ENCODE data around the gene ANAPC2. TPM values are rescaled to one million over a fixed set of nuclear protein-coding genes. Genes with fewer than 3 reads are reported as not detected.

The ANAPC2 gene
- total and polyA plus RNA-seq, 4 donors, result 31.9 to 60.9 (median 41.1) TPM

- ATAC-seq (ENCODE audit: insufficient read depth, low FRiP score) (no peak), DNase-seq (no peak)
- no peak overlapping the region for H3K9ac ChIP-seq (ENCODE audit: insufficient read depth in 1 of 2, low read length in 2 of 2)
- no peak overlapping the region for H3K27ac ChIP-seq (ENCODE audit: low read depth in 1 of 2, low read length in 1 of 2)
- no peak overlapping the region for H3K4me3 ChIP-seq
- no peaks in the 10 kb centered on the region for H3K4me1 ChIP-seq (ENCODE audit: control insufficient read depth in 5 of 5, insufficient read depth in 5 of 5, low read length in 5 of 5)
- TF ChIP-seq CTCF (IDR thresholded peaks at IDR 0.05; ENCODE audit: control extremely low read depth, extremely low read depth), result no peak
- peaks cover 4 to 22% (median 7%) of the 10 kb centered on the region in 3 donors for H3K27me3 ChIP-seq (ENCODE audit: control insufficient read depth in 3 of 3, insufficient read depth in 3 of 3, low read length in 2 of 3)
- H3K9me3 ChIP-seq (ENCODE audit: control insufficient read depth in 4 of 4, insufficient read depth in 3 of 4, low read length in 3 of 4), result no peaks in the 10 kb centered on the region
- 75 to 84% methylated on average over 5 of the region's 5 CpGs for WGBS, 2 donors
- no peaks in the 10 kb centered on the region for H3K36me3 ChIP-seq (ENCODE audit: control insufficient read depth in 4 of 4, insufficient read depth in 4 of 4, low read length in 4 of 4)
Observed at GRCh38 chr9:137149363-137149762, 39.0 kb downstream of the ANAPC2 start.

- 81 to 86% methylated on average over 19 of the region's 19 CpGs for WGBS, 2 donors
- H3K9ac ChIP-seq (ENCODE audit: insufficient read depth in 1 of 2, low read length in 2 of 2), result no peak overlapping the region
- peaks cover 4 to 22% (median 7%) of the 10 kb centered on the region in 3 donors for H3K27me3 ChIP-seq (ENCODE audit: control insufficient read depth in 3 of 3, insufficient read depth in 3 of 3, low read length in 2 of 3)
- H3K4me1 ChIP-seq (ENCODE audit: control insufficient read depth in 5 of 5, insufficient read depth in 5 of 5, low read length in 5 of 5), result no peaks in the 10 kb centered on the region
- no peaks in the 10 kb centered on the region for H3K9me3 ChIP-seq (ENCODE audit: control insufficient read depth in 4 of 4, insufficient read depth in 3 of 4, low read length in 3 of 4)
- DNase-seq (no peak), ATAC-seq (ENCODE audit: insufficient read depth, low FRiP score) (no peak)
- no peak overlapping the region for H3K27ac ChIP-seq (ENCODE audit: low read depth in 1 of 2, low read length in 1 of 2)
- H3K4me3 ChIP-seq, result no peak overlapping the region
- no peaks in the 10 kb centered on the region for H3K36me3 ChIP-seq (ENCODE audit: control insufficient read depth in 4 of 4, insufficient read depth in 4 of 4, low read length in 4 of 4)
- no peak for TF ChIP-seq CTCF (IDR thresholded peaks at IDR 0.05; ENCODE audit: control extremely low read depth, extremely low read depth)
Observed at GRCh38 chr9:137148661-137149060, 39.7 kb downstream of the ANAPC2 start.

- Histone ChIP-seq H3K4me3 (no peak overlapping the region), H3K9ac (ENCODE audit: insufficient read depth in 1 of 2, low read length in 2 of 2) (no peak overlapping the region), H3K36me3 (ENCODE audit: control insufficient read depth in 4 of 4, insufficient read depth in 4 of 4, low read length in 4 of 4) (no peaks in the 10 kb centered on the region), H3K9me3 (ENCODE audit: control insufficient read depth in 4 of 4, insufficient read depth in 3 of 4, low read length in 3 of 4) (no peaks in the 10 kb centered on the region), H3K4me1 (ENCODE audit: control insufficient read depth in 5 of 5, insufficient read depth in 5 of 5, low read length in 5 of 5) (no peaks in the 10 kb centered on the region), H3K27me3 (ENCODE audit: control insufficient read depth in 3 of 3, insufficient read depth in 3 of 3, low read length in 2 of 3) (peaks cover 3 to 18% (median 7%) of the 10 kb centered on the region in 3 donors), H3K27ac (ENCODE audit: low read depth in 1 of 2, low read length in 1 of 2) (no peak overlapping the region)
- ATAC-seq (ENCODE audit: insufficient read depth, low FRiP score) (no peak), DNase-seq (no peak)
- WGBS, 2 donors, result 70 to 78% methylated on average over 27 of the region's 27 CpGs
- TF ChIP-seq CTCF (IDR thresholded peaks at IDR 0.05; ENCODE audit: control extremely low read depth, extremely low read depth), result no peak
Observed at GRCh38 chr9:137148242-137148641, 40.1 kb downstream of the ANAPC2 start.

- TF ChIP-seq CTCF (IDR thresholded peaks at IDR 0.05; ENCODE audit: control extremely low read depth, extremely low read depth), result no peak
- H3K4me1 ChIP-seq (ENCODE audit: control insufficient read depth in 5 of 5, insufficient read depth in 5 of 5, low read length in 5 of 5), result no peaks in the 10 kb centered on the region
- ATAC-seq (ENCODE audit: insufficient read depth, low FRiP score) (no peak), DNase-seq (no peak)
- peaks cover 0 to 14% (median 7%) of the 10 kb centered on the region in 3 donors for H3K27me3 ChIP-seq (ENCODE audit: control insufficient read depth in 3 of 3, insufficient read depth in 3 of 3, low read length in 2 of 3)
- H3K36me3 ChIP-seq (ENCODE audit: control insufficient read depth in 4 of 4, insufficient read depth in 4 of 4, low read length in 4 of 4), result no peaks in the 10 kb centered on the region
- WGBS, 2 donors, result 29 to 31% methylated on average over 24 of the region's 24 CpGs
- no peaks in the 10 kb centered on the region for H3K9me3 ChIP-seq (ENCODE audit: control insufficient read depth in 4 of 4, insufficient read depth in 3 of 4, low read length in 3 of 4)
- no peak overlapping the region for H3K9ac ChIP-seq (ENCODE audit: insufficient read depth in 1 of 2, low read length in 2 of 2)
- H3K27ac ChIP-seq (ENCODE audit: low read depth in 1 of 2, low read length in 1 of 2), result no peak overlapping the region
- no peak overlapping the region for H3K4me3 ChIP-seq
Observed at GRCh38 chr9:137147793-137148160, 40.6 kb downstream of the ANAPC2 start.
